Measurements from ENCODE around the gene MIPOL1.

Gene MIPOL1

DNA sequence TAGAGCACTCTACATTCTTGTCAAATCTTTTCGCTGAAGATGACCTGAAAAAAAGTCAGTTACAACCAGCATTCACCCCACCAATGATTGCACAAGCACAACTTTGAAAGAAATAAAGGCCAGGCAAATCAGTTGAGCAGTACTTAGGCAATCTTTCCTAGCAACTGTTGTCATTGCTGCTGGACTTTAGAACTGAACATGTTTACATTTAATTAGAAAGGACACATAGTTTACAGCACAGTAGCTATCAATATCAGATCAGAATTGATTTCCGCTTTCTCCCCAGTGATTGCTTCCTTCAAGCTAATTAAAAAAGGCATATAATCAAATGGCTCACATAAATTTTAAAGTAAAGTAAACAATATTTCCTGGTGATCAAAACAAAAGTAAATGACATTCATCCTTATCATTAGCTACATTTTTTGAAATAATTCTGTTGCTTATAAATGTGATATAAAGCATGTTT is 268.9 kb downstream of the MIPOL1 start:
- H4K91ac ChIP-seq (ENCODE audit: low read depth, low read length, poor library complexity) = no peak overlapping the region
- H3K36me3 ChIP-seq (replicated peaks in 1 of 2; ENCODE audit: control insufficient read depth in 2 of 2, insufficient read depth in 2 of 2, low read length in 2 of 2) = no peaks in the 10 kb centered on the region
- H3K9ac ChIP-seq (ENCODE audit: low read depth, low read length, poor library complexity) = no peak overlapping the region
- H3K14ac ChIP-seq (ENCODE audit: low read length) = no peak overlapping the region
- no peak overlapping the region for H2BK5ac ChIP-seq (ENCODE audit: low read length)
- H3K9me3 ChIP-seq (replicated peaks in 1 of 2; ENCODE audit: control insufficient read depth in 2 of 2, insufficient read depth in 1 of 2, low read depth in 1 of 2, low read length in 2 of 2) = no peaks in the 10 kb centered on the region
- H3K79me1 ChIP-seq (ENCODE audit: low read depth, low read length) = no peaks in the 10 kb centered on the region
- no peak overlapping the region for H2BK12ac ChIP-seq (ENCODE audit: low read length)
- no peak overlapping the region for H3K4me2 ChIP-seq (ENCODE audit: insufficient read depth, low read length, poor library complexity, severe bottlenecking)
- H2AFZ ChIP-seq (ENCODE audit: low read length) = no peak overlapping the region
- H3K27ac ChIP-seq (replicated peaks; ENCODE audit: low read length) = no peak overlapping the region
- H2BK120ac ChIP-seq (ENCODE audit: low read depth, low read length) = no peak overlapping the region
- H3K18ac ChIP-seq (ENCODE audit: low read length) = no peak overlapping the region
- H3K4me3 ChIP-seq (ENCODE audit: low read length in 2 of 2) = no peak overlapping the region
- H3K23ac ChIP-seq (ENCODE audit: low read depth, low read length, poor library complexity) = no peak overlapping the region
- no CpG with 5 or more reads among the region's 2 CpGs for WGBS, 2 donors (ENCODE audit: extremely low coverage in 2 of 2, insufficient read length in 2 of 2, insufficient replicate concordance in 1 of 2)
- no peak overlapping the region for H2BK15ac ChIP-seq (ENCODE audit: low read length)
- H2AK5ac ChIP-seq (ENCODE audit: low read depth, low read length) = no peak overlapping the region
- DNase-seq (ENCODE audit: low spot score) = no peak
- no peaks in the 10 kb centered on the region for H3K4me1 ChIP-seq (ENCODE audit: control insufficient read depth in 2 of 2, insufficient read depth in 1 of 2, low read depth in 1 of 2, low read length in 2 of 2)
- H3K27me3 ChIP-seq (ENCODE audit: control insufficient read depth in 3 of 3, insufficient read depth in 3 of 3, low read depth in 1 of 3, low read length in 3 of 3) = no peaks in the 10 kb centered on the region
- H3K4ac ChIP-seq (ENCODE audit: low read length) = no peak overlapping the region
- no peak overlapping the region for H4K8ac ChIP-seq (ENCODE audit: low read depth, low read length)

DNA sequence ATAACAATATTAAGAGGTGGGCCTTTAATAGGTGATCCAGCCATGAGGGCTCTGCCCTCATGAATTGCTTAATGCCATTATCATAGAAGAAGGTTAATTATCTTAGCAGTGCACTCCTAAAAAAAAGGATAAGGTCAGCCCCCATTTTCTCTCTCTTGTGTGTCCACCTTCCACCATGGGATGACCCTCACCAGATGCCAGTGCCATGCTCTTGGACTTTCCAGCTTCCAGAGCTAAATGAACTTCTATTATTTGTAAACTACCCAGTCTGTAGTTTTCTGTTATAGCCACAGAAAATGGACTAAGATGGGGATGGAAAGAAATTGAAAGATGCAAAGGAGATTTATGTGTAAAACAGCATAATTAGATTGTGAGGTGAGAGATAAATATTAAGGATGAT is 271.9 kb downstream of the MIPOL1 start:
- Histone ChIP-seq H4K91ac (ENCODE audit: low read depth, low read length, poor library complexity) (no peak overlapping the region), H3K79me1 (ENCODE audit: low read depth, low read length) (no peaks in the 10 kb centered on the region), H3K36me3 (replicated peaks in 1 of 2; ENCODE audit: control insufficient read depth in 2 of 2, insufficient read depth in 2 of 2, low read length in 2 of 2) (no peaks in the 10 kb centered on the region), H2BK12ac (ENCODE audit: low read length) (no peak overlapping the region), H3K14ac (ENCODE audit: low read length) (no peak overlapping the region), H3K9me3 (replicated peaks in 1 of 2; ENCODE audit: control insufficient read depth in 2 of 2, insufficient read depth in 1 of 2, low read depth in 1 of 2, low read length in 2 of 2) (no peaks in the 10 kb centered on the region), H3K4ac (ENCODE audit: low read length) (no peak overlapping the region), H3K4me1 (ENCODE audit: control insufficient read depth in 2 of 2, insufficient read depth in 1 of 2, low read depth in 1 of 2, low read length in 2 of 2) (no peaks in the 10 kb centered on the region), H3K23ac (ENCODE audit: low read depth, low read length, poor library complexity) (no peak overlapping the region), H2AK5ac (ENCODE audit: low read depth, low read length) (no peak overlapping the region), H3K27me3 (ENCODE audit: control insufficient read depth in 3 of 3, insufficient read depth in 3 of 3, low read depth in 1 of 3, low read length in 3 of 3) (no peaks in the 10 kb centered on the region), H3K4me2 (ENCODE audit: insufficient read depth, low read length, poor library complexity, severe bottlenecking) (no peak overlapping the region), H2BK5ac (ENCODE audit: low read length) (no peak overlapping the region), H3K4me3 (ENCODE audit: low read length in 2 of 2) (no peak overlapping the region), H3K18ac (ENCODE audit: low read length) (no peak overlapping the region), H3K9ac (ENCODE audit: low read depth, low read length, poor library complexity) (no peak overlapping the region), H3K27ac (replicated peaks; ENCODE audit: low read length) (no peak overlapping the region), H2BK120ac (ENCODE audit: low read depth, low read length) (no peak overlapping the region), H4K8ac (ENCODE audit: low read depth, low read length) (no peak overlapping the region), H2AFZ (ENCODE audit: low read length) (no peak overlapping the region), H2BK15ac (ENCODE audit: low read length) (no peak overlapping the region)
- no peak for DNase-seq (ENCODE audit: low spot score)

GRCh38 chr14:37470251-37470650 is 272.5 kb downstream of the MIPOL1 start:
- Histone ChIP-seq H4K91ac (ENCODE audit: low read depth, low read length, poor library complexity) (no peak overlapping the region), H3K27ac (replicated peaks; ENCODE audit: low read length) (no peak overlapping the region), H3K14ac (ENCODE audit: low read length) (no peak overlapping the region), H2BK15ac (ENCODE audit: low read length) (no peak overlapping the region), H3K4me2 (ENCODE audit: insufficient read depth, low read length, poor library complexity, severe bottlenecking) (no peak overlapping the region), H2AK5ac (ENCODE audit: low read depth, low read length) (no peak overlapping the region), H2BK12ac (ENCODE audit: low read length) (no peak overlapping the region), H2AFZ (ENCODE audit: low read length) (no peak overlapping the region), H3K9ac (ENCODE audit: low read depth, low read length, poor library complexity) (no peak overlapping the region), H3K36me3 (replicated peaks in 1 of 2; ENCODE audit: control insufficient read depth in 2 of 2, insufficient read depth in 2 of 2, low read length in 2 of 2) (no peaks in the 10 kb centered on the region), H4K8ac (ENCODE audit: low read depth, low read length) (no peak overlapping the region), H2BK5ac (ENCODE audit: low read length) (no peak overlapping the region), H3K4ac (ENCODE audit: low read length) (no peak overlapping the region), H3K4me3 (ENCODE audit: low read length in 2 of 2) (no peak overlapping the region), H3K18ac (ENCODE audit: low read length) (no peak overlapping the region), H3K23ac (ENCODE audit: low read depth, low read length, poor library complexity) (no peak overlapping the region), H2BK120ac (ENCODE audit: low read depth, low read length) (no peak overlapping the region), H3K9me3 (replicated peaks in 1 of 2; ENCODE audit: control insufficient read depth in 2 of 2, insufficient read depth in 1 of 2, low read depth in 1 of 2, low read length in 2 of 2) (no peaks in the 10 kb centered on the region), H3K79me1 (ENCODE audit: low read depth, low read length) (no peaks in the 10 kb centered on the region), H3K27me3 (ENCODE audit: control insufficient read depth in 3 of 3, insufficient read depth in 3 of 3, low read depth in 1 of 3, low read length in 3 of 3) (no peaks in the 10 kb centered on the region), H3K4me1 (ENCODE audit: control insufficient read depth in 2 of 2, insufficient read depth in 1 of 2, low read depth in 1 of 2, low read length in 2 of 2) (no peaks in the 10 kb centered on the region)
- no peak for DNase-seq (ENCODE audit: low spot score)
- no CpG with 5 or more reads among the region's 7 CpGs for WGBS, 2 donors (ENCODE audit: extremely low coverage in 2 of 2, insufficient read length in 2 of 2, insufficient replicate concordance in 1 of 2)

DNA sequence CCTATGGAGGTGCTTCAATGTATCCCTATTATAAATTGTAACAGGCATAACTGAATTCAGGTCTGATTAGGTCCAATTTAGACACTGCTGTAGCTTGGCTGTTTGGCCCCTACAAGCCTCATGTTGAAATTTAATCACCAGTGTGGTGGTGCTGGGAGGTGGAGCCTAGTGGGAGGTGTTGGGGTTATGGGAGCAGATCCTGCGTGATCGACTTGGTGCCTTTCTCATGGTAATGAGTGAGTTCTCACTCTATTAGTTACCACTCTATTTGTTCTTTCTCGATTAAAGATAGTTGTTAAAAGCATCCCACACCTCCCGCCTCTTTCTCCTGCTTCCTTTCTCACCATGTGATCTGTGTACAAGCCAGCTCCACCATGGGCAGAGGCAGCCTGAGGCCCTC is 275.2 kb downstream of the MIPOL1 start:
- Histone ChIP-seq H3K9ac (ENCODE audit: low read depth, low read length, poor library complexity) (no peak overlapping the region), H3K4me3 (ENCODE audit: low read length in 2 of 2) (no peak overlapping the region), H3K23ac (ENCODE audit: low read depth, low read length, poor library complexity) (no peak overlapping the region), H2BK12ac (ENCODE audit: low read length) (no peak overlapping the region), H4K8ac (ENCODE audit: low read depth, low read length) (no peak overlapping the region), H3K4ac (ENCODE audit: low read length) (no peak overlapping the region), H2BK5ac (ENCODE audit: low read length) (no peak overlapping the region), H3K9me3 (replicated peaks in 1 of 2; ENCODE audit: control insufficient read depth in 2 of 2, insufficient read depth in 1 of 2, low read depth in 1 of 2, low read length in 2 of 2) (no peaks in the 10 kb centered on the region), H3K4me1 (ENCODE audit: control insufficient read depth in 2 of 2, insufficient read depth in 1 of 2, low read depth in 1 of 2, low read length in 2 of 2) (no peaks in the 10 kb centered on the region), H3K27me3 (ENCODE audit: control insufficient read depth in 3 of 3, insufficient read depth in 3 of 3, low read depth in 1 of 3, low read length in 3 of 3) (no peaks in the 10 kb centered on the region), H3K14ac (ENCODE audit: low read length) (no peak overlapping the region), H3K4me2 (ENCODE audit: insufficient read depth, low read length, poor library complexity, severe bottlenecking) (no peak overlapping the region), H3K79me1 (ENCODE audit: low read depth, low read length) (no peaks in the 10 kb centered on the region), H4K91ac (ENCODE audit: low read depth, low read length, poor library complexity) (no peak overlapping the region), H3K36me3 (replicated peaks in 1 of 2; ENCODE audit: control insufficient read depth in 2 of 2, insufficient read depth in 2 of 2, low read length in 2 of 2) (no peaks in the 10 kb centered on the region), H3K18ac (ENCODE audit: low read length) (no peak overlapping the region), H3K27ac (replicated peaks; ENCODE audit: low read length) (no peak overlapping the region), H2BK120ac (ENCODE audit: low read depth, low read length) (no peak overlapping the region), H2AK5ac (ENCODE audit: low read depth, low read length) (no peak overlapping the region), H2AFZ (ENCODE audit: low read length) (no peak overlapping the region), H2BK15ac (ENCODE audit: low read length) (no peak overlapping the region)
- WGBS, 2 donors (ENCODE audit: extremely low coverage in 2 of 2, insufficient read length in 2 of 2, insufficient replicate concordance in 1 of 2) = no CpG with 5 or more reads among the region's 4 CpGs
- DNase-seq (ENCODE audit: low spot score) = no peak
